ENCODE results near the gene DPF3.

The DPF3 gene

GRCh38 chr14:72574715-72575114, 319.2 kb downstream of the DPF3 start:
- DNase-seq (ENCODE audit: low read depth, low spot score): no peak
- TF ChIP-seq, protein P1, sequence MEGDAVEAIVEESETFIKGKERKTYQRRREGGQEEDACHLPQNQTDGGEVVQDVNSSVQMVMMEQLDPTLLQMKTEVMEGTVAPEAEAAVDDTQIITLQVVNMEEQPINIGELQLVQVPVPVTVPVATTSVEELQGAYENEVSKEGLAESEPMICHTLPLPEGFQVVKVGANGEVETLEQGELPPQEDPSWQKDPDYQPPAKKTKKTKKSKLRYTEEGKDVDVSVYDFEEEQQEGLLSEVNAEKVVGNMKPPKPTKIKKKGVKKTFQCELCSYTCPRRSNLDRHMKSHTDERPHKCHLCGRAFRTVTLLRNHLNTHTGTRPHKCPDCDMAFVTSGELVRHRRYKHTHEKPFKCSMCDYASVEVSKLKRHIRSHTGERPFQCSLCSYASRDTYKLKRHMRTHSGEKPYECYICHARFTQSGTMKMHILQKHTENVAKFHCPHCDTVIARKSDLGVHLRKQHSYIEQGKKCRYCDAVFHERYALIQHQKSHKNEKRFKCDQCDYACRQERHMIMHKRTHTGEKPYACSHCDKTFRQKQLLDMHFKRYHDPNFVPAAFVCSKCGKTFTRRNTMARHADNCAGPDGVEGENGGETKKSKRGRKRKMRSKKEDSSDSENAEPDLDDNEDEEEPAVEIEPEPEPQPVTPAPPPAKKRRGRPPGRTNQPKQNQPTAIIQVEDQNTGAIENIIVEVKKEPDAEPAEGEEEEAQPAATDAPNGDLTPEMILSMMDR (IDR thresholded peaks at IDR 0.05; ENCODE audit: low read depth, low read length): no peak
- in situ Hi-C loops (cut with HindIII; ENCODE audit: low sequenced_read_pairs): no loop called here
- H3K4me3 ChIP-seq (ENCODE audit: low read depth, low read length): no peak overlapping the region

GRCh38 chr14:72573725-72574417, 320.0 kb downstream of the DPF3 start:
- TF ChIP-seq, protein P1 (IDR thresholded peaks at IDR 0.05; ENCODE audit: low read depth, low read length): no peak
- no peak for DNase-seq (ENCODE audit: low read depth, low spot score)
- no peak overlapping the region for H3K4me3 ChIP-seq (ENCODE audit: low read depth, low read length)
- in situ Hi-C loops (cut with HindIII; ENCODE audit: low sequenced_read_pairs): no loop called here
